Astrocyte (in vitro differentiated cells and primary cell): ENCODE measurements around the gene LASP1NB.
"Not testable (repeated sequence)": the region's sequence is repeated elsewhere in the genome, so short reads cannot be mapped to it uniquely, and the experiment has no call there.

Source experiments
- DNase-seq: peaks from one replicate; pipeline ENCODE4 v3.0.0-alpha.2; 2010; ENCODE audit warnings: low read depth
- FAIRE-seq: peaks from 2 replicates; lab custom pipeline; 2011; peaks lifted over from hg19 to GRCh38; lab: Jason Lieb, UNC
- H2AFZ ChIP-seq: 2 replicates; pipeline ENCODE4 v1.6.0; 2012; ENCODE audit warnings: low read depth, low read length, inconsistent platforms
- H3K27ac ChIP-seq: 2 replicates; pipeline ENCODE4 v1.5.1; 2011; ENCODE audit warnings: low read depth, low read length, inconsistent platforms
- H3K27me3 ChIP-seq: 2 replicates; pipeline ENCODE4 v1.6.0; 2011; ENCODE audit warnings: low read length, inconsistent platforms; ENCODE audit not compliant: insufficient read depth
- H3K36me3 ChIP-seq: 2 replicates; pipeline ENCODE4 v1.5.1; 2011; ENCODE audit warnings: low read length, inconsistent platforms; ENCODE audit not compliant: insufficient read depth
- H3K4me1 ChIP-seq: 2 replicates; pipeline ENCODE4 v1.5.1; 2011; ENCODE audit warnings: low read length, inconsistent platforms; ENCODE audit not compliant: insufficient read depth
- H3K4me2 ChIP-seq: 2 replicates; pipeline ENCODE4 v1.6.0; 2012; ENCODE audit warnings: low read length, inconsistent platforms
- H3K4me3 ChIP-seq: 2 replicates; pipeline ENCODE4 v1.5.1; 2011; ENCODE audit warnings: low read depth, mild to moderate bottlenecking, low read length, inconsistent platforms; ENCODE audit not compliant: insufficient read depth
- H3K79me2 ChIP-seq: 2 replicates; pipeline ENCODE4 v1.6.0; 2012; ENCODE audit warnings: mild to moderate bottlenecking, low read length, inconsistent platforms; ENCODE audit not compliant: insufficient read depth
- H3K9ac ChIP-seq: 2 replicates; pipeline ENCODE4 v1.6.0; 2012; ENCODE audit warnings: mild to moderate bottlenecking, low read length, inconsistent platforms
- H3K9me3 ChIP-seq: 2 replicates; pipeline ENCODE4 v1.5.1; 2012; ENCODE audit warnings: low read depth, mild to moderate bottlenecking, low read length, inconsistent platforms; ENCODE audit not compliant: insufficient read depth
- H4K20me1 ChIP-seq: 2 replicates; pipeline ENCODE4 v1.6.0; 2012; ENCODE audit warnings: low read length, inconsistent platforms; ENCODE audit not compliant: insufficient read depth
- H3K27ac Mint-ChIP-seq: one replicate; pipeline ENCODE4 v1.8.0; 2021; ENCODE audit warnings: mild to moderate bottlenecking, mixed read lengths; ENCODE audit not compliant: unreplicated experiment
- H3K27me3 Mint-ChIP-seq: one replicate; pipeline ENCODE4 v1.8.0; 2021; ENCODE audit warnings: low read depth, mixed read lengths; ENCODE audit not compliant: unreplicated experiment
- H3K36me3 Mint-ChIP-seq: one replicate; pipeline ENCODE4 v1.8.0; 2021; ENCODE audit warnings: low read depth, mixed read lengths; ENCODE audit not compliant: unreplicated experiment
- H3K4me1 Mint-ChIP-seq: one replicate; pipeline ENCODE4 v1.8.0; 2021; ENCODE audit warnings: low read depth, mixed read lengths; ENCODE audit not compliant: unreplicated experiment
- H3K4me3 Mint-ChIP-seq: one replicate; pipeline ENCODE4 v1.8.0; 2021; ENCODE audit warnings: mild to moderate bottlenecking, moderate library complexity, mixed read lengths; ENCODE audit not compliant: unreplicated experiment
- H3K9me3 Mint-ChIP-seq: one replicate; pipeline ENCODE4 v1.8.0; 2021; ENCODE audit warnings: mild to moderate bottlenecking, mixed read lengths; ENCODE audit not compliant: unreplicated experiment
- EZH2 ChIP-seq: IDR thresholded peaks from 2 replicates; pipeline ENCODE4 v1.6.1; 2012; ENCODE audit warnings: mild to moderate bottlenecking, low read length, inconsistent platforms; ENCODE audit not compliant: insufficient read depth
- TF ChIP-seq, protein P1 (sequence below): IDR thresholded peaks from 2 replicates; pipeline ENCODE4 v1.5.1; 2011; ENCODE audit warnings: low read depth, mild to moderate bottlenecking, inconsistent platforms, low read length, moderate library complexity; ENCODE audit not compliant: insufficient read depth

Gene LASP1NB

GRCh38 chr17:38969281-38969680 lies 43.9 kb downstream of the LASP1NB start:
- H3K4me2 ChIP-seq = no peak overlapping the region
- FAIRE-seq = no peak
- DNase-seq = no peak
- H3K79me2 ChIP-seq = no peaks in the 10 kb centered on the region
- no peak overlapping the region for H3K27ac ChIP-seq
- no peaks in the 10 kb centered on the region for H3K4me1 Mint-ChIP-seq
- no peak overlapping the region for H2AFZ ChIP-seq
- peaks cover 9% of the 10 kb centered on the region for H3K27me3 Mint-ChIP-seq
- H3K9me3 ChIP-seq = no peaks in the 10 kb centered on the region
- H3K36me3 Mint-ChIP-seq = no peaks in the 10 kb centered on the region
- no peaks in the 10 kb centered on the region for H3K36me3 ChIP-seq
- H3K4me1 ChIP-seq = peaks cover 2% of the 10 kb centered on the region
- H3K27me3 ChIP-seq = no peaks in the 10 kb centered on the region
- H3K9ac ChIP-seq = no peak overlapping the region
- no peak overlapping the region for H3K4me3 Mint-ChIP-seq
- H3K27ac Mint-ChIP-seq = no peak overlapping the region
- no peak for TF ChIP-seq EZH2
- TF ChIP-seq, protein P1, sequence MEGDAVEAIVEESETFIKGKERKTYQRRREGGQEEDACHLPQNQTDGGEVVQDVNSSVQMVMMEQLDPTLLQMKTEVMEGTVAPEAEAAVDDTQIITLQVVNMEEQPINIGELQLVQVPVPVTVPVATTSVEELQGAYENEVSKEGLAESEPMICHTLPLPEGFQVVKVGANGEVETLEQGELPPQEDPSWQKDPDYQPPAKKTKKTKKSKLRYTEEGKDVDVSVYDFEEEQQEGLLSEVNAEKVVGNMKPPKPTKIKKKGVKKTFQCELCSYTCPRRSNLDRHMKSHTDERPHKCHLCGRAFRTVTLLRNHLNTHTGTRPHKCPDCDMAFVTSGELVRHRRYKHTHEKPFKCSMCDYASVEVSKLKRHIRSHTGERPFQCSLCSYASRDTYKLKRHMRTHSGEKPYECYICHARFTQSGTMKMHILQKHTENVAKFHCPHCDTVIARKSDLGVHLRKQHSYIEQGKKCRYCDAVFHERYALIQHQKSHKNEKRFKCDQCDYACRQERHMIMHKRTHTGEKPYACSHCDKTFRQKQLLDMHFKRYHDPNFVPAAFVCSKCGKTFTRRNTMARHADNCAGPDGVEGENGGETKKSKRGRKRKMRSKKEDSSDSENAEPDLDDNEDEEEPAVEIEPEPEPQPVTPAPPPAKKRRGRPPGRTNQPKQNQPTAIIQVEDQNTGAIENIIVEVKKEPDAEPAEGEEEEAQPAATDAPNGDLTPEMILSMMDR = no peak
- H3K9me3 Mint-ChIP-seq = no peaks in the 10 kb centered on the region
- H4K20me1 ChIP-seq = no peaks in the 10 kb centered on the region
- H3K4me3 ChIP-seq = no peak overlapping the region

GRCh38 chr17:38970128-38970527 lies 44.7 kb downstream of the LASP1NB start:
- no peak overlapping the region for H3K27ac Mint-ChIP-seq
- no peaks in the 10 kb centered on the region for H4K20me1 ChIP-seq
- H3K4me1 Mint-ChIP-seq = no peaks in the 10 kb centered on the region
- no peaks in the 10 kb centered on the region for H3K9me3 ChIP-seq
- no peak overlapping the region for H3K4me3 Mint-ChIP-seq
- peaks cover 2% of the 10 kb centered on the region for H3K4me1 ChIP-seq
- no peaks in the 10 kb centered on the region for H3K27me3 ChIP-seq
- H2AFZ ChIP-seq = no peak overlapping the region
- no peak overlapping the region for H3K4me3 ChIP-seq
- DNase-seq (no peak), FAIRE-seq (no peak)
- H3K9ac ChIP-seq = no peak overlapping the region
- TF ChIP-seq, protein P1 = no peak
- TF ChIP-seq EZH2 = no peak
- no peaks in the 10 kb centered on the region for H3K9me3 Mint-ChIP-seq
- H3K27me3 Mint-ChIP-seq = peaks cover 9% of the 10 kb centered on the region
- no peaks in the 10 kb centered on the region for H3K36me3 ChIP-seq
- no peak overlapping the region for H3K27ac ChIP-seq
- no peaks in the 10 kb centered on the region for H3K79me2 ChIP-seq
- H3K36me3 Mint-ChIP-seq = no peaks in the 10 kb centered on the region
- H3K4me2 ChIP-seq = no peak overlapping the region

GRCh38 chr17:38970804-38971203 lies 45.4 kb downstream of the LASP1NB start:
- no peaks in the 10 kb centered on the region for H4K20me1 ChIP-seq
- H3K27me3 ChIP-seq = no peaks in the 10 kb centered on the region
- Mint-ChIP-seq H3K27me3 (peaks cover 9% of the 10 kb centered on the region), H3K36me3 (no peaks in the 10 kb centered on the region), H3K4me1 (no peaks in the 10 kb centered on the region), H3K4me3 (no peak overlapping the region), H3K27ac (no peak overlapping the region), H3K9me3 (no peaks in the 10 kb centered on the region)
- FAIRE-seq = no peak
- H3K9ac ChIP-seq = no peak overlapping the region
- no peak overlapping the region for H3K27ac ChIP-seq
- H3K4me1 ChIP-seq = peaks cover 2% of the 10 kb centered on the region
- no peak overlapping the region for H2AFZ ChIP-seq
- no peaks in the 10 kb centered on the region for H3K79me2 ChIP-seq
- TF ChIP-seq, protein P1 = no peak
- no peak for TF ChIP-seq EZH2
- H3K4me3 ChIP-seq = no peak overlapping the region
- no peaks in the 10 kb centered on the region for H3K9me3 ChIP-seq
- H3K4me2 ChIP-seq = no peak overlapping the region
- no peaks in the 10 kb centered on the region for H3K36me3 ChIP-seq
- no peak for DNase-seq

- H3K9me3 ChIP-seq, H4K20me1 ChIP-seq, H3K4me1 ChIP-seq, H3K4me2 ChIP-seq, H3K36me3 Mint-ChIP-seq, H2AFZ ChIP-seq, H3K36me3 ChIP-seq, H3K9me3 Mint-ChIP-seq, H3K4me1 Mint-ChIP-seq, H3K4me3 Mint-ChIP-seq, H3K79me2 ChIP-seq, H3K4me3 ChIP-seq, FAIRE-seq, H3K27ac Mint-ChIP-seq, H3K27me3 Mint-ChIP-seq, H3K27me3 ChIP-seq, H3K9ac ChIP-seq, H3K27ac ChIP-seq: not testable (repeated sequence)
- peak; percentile 10 for DNase-seq
Measured at GRCh38 chr17:38976187-38976551, 50.8 kb downstream of the LASP1NB start.
